K562 (cell line): ENCODE data around the gene CHRM4. TPM values are rescaled to one million over a fixed set of nuclear protein-coding genes. Genes with fewer than 3 reads are reported as not detected.
A peak's percentile ranks its signal among the peaks of the same experiment; 100 is the strongest.

Experiments
- ATAC-seq: fragments of 200-7000 bp; cut with Tn5 transposase; 3 replicates; pipeline ENCODE4 v1.9.1; 2020; ENCODE audit warnings: moderate library complexity
- BruUV-seq: library from RNA; stranded (reverse); fragments of 400-500 nt; replicated peaks from 2 replicates; lab custom pipeline; 2021; lab: Mats Ljungman, UMichigan
- CTCF ChIA-PET: fragments of 300-600 bp; formaldehyde crosslinking; extraction: SDS; loops from one replicate; lab custom pipeline; 2021; ENCODE audit warnings: low intra/inter-chr PET ratio; lab: Yijun Ruan, JAX
- POLR2A ChIA-PET: fragments of 300-600, 350-650 bp; sonication (Branson Sonifier 250); formaldehyde crosslinking; extraction: SDS; loops from one replicate; lab custom pipeline; 2021; ENCODE audit warnings: antibody characterized with exemption, inconsistent platforms; lab: Yijun Ruan, JAX
- DNase-seq, 4 experiments: peaks; one replicate each; pipeline versions ENCODE4 v3.0.0 to v3.0.0-alpha.2; 2011 to 2018; ENCODE audit warnings: low spot score in 3 of 4, mixed read lengths in 3 of 4; ENCODE audit errors: extremely low read depth in 1 of 4
- FAIRE-seq: peaks from 2 replicates; lab custom pipeline; 2011; peaks lifted over from hg19 to GRCh38; lab: Jason Lieb, UNC
- H2AFZ ChIP-seq: 2 replicates; pipeline ENCODE4 v1.6.0; 2011; ENCODE audit warnings: low read depth, low read length, control low read depth, inconsistent platforms
- H3K27ac ChIP-seq: fragments of 200-600 bp; 3 replicates; pipeline ENCODE4 v1.8.0; 2011; ENCODE audit warnings: low read depth, mild to moderate bottlenecking, control low read depth, inconsistent platforms, low read length, moderate library complexity, mixed read lengths; ENCODE audit errors: extremely low read depth
- H3K27me3 ChIP-seq, 2 experiments: fragments of 300-600 bp in 1 of 2; 2 replicates in 1 of 2; 3 replicates in 1 of 2; pipeline versions ENCODE4 v1.6.0 to v1.8.0; 2011; ENCODE audit warnings: inconsistent platforms in 2 of 2, low read length in 2 of 2, mild to moderate bottlenecking in 1 of 2, mixed read lengths in 1 of 2, moderate library complexity in 1 of 2; ENCODE audit not compliant: control insufficient read depth in 2 of 2, insufficient read depth in 2 of 2
- H3K36me3 ChIP-seq: fragments of 300-600 bp; 3 replicates; pipeline ENCODE4 v1.8.0; 2011; ENCODE audit warnings: mild to moderate bottlenecking, low read length, inconsistent platforms; ENCODE audit not compliant: control insufficient read depth, insufficient read depth
- H3K4me1 ChIP-seq, 2 experiments: fragments of 200-600 bp in 1 of 2; replicated peaks in 1 of 2; 2 replicates in 1 of 2; 3 replicates in 1 of 2; pipeline versions ENCODE4 v1.5.1 to v1.8.0; 2011; ENCODE audit warnings: inconsistent platforms in 2 of 2, low read length in 2 of 2, mild to moderate bottlenecking in 1 of 2, mixed read lengths in 1 of 2, moderate library complexity in 1 of 2; ENCODE audit not compliant: control insufficient read depth in 2 of 2, insufficient read depth in 2 of 2
- H3K4me2 ChIP-seq: 2 replicates; pipeline ENCODE4 v1.6.1; 2011; ENCODE audit warnings: low read length, control low read depth, inconsistent platforms, mixed read lengths; ENCODE audit not compliant: insufficient read depth
- H3K4me3 ChIP-seq: fragments of 200-600 bp; sonication (generic), shearing (Covaris generic); 2 replicates; pipeline ENCODE4 v1.5.1; 2016; ENCODE audit warnings: control low read depth, inconsistent platforms
- H3K79me2 ChIP-seq: fragments of 200-600 bp; 3 replicates; pipeline ENCODE4 v1.8.0; 2011; ENCODE audit warnings: low read length, inconsistent platforms; ENCODE audit not compliant: control insufficient read depth, insufficient read depth
- H3K9ac ChIP-seq, 2 experiments: 2 replicates each; pipeline versions ENCODE4 v1.6.0 to v1.6.1; 2011; ENCODE audit warnings: low read depth in 2 of 2, low read length in 2 of 2, control low read depth in 1 of 2, inconsistent platforms in 1 of 2, mild to moderate bottlenecking in 1 of 2, mixed read lengths in 1 of 2; ENCODE audit not compliant: insufficient read depth in 1 of 2
- H3K9me1 ChIP-seq: one replicate; pipeline ENCODE4 v1.6.0; 2011; ENCODE audit warnings: inconsistent platforms, mild to moderate bottlenecking, low read length, moderate library complexity; ENCODE audit not compliant: control insufficient read depth, insufficient read depth
- H3K9me3 ChIP-seq: replicated peaks from 2 replicates; pipeline ENCODE4 v1.5.1; 2011; ENCODE audit warnings: low read depth, low read length, inconsistent platforms; ENCODE audit not compliant: control insufficient read depth, insufficient read depth
- H4K20me1 ChIP-seq: replicated peaks from 2 replicates; pipeline ENCODE4 v1.6.1; 2011; ENCODE audit warnings: low read length, inconsistent platforms, mixed read lengths; ENCODE audit not compliant: control insufficient read depth, insufficient read depth
- CLOCK ChIP-seq: fragments of 250-450 bp; sonication (Bioruptor Pico); IDR thresholded peaks from 2 replicates; pipeline ENCODE4 v1.4.0; 2020; ENCODE audit warnings: mild to moderate bottlenecking, moderate library complexity, borderline replicate concordance
- POLR2A ChIP-seq: fragments of 450-650 bp; conservative IDR thresholded peaks from 2 replicates; pipeline ENCODE4 v1.6.1; 2016
- POLR2AphosphoS2 ChIP-seq: IDR thresholded peaks from 2 replicates; pipeline ENCODE4 v1.6.1; 2012; ENCODE audit warnings: low read length, improper control_type of control experiment
- POLR2AphosphoS5 ChIP-seq: IDR thresholded peaks from 2 replicates; pipeline ENCODE4 v1.6.1; 2011; ENCODE audit warnings: mild to moderate bottlenecking, low read depth, low read length, moderate library complexity; ENCODE audit not compliant: control insufficient read depth, insufficient read depth
- SAFB ChIP-seq: fragments of 200-400 bp; formaldehyde crosslinking; IDR thresholded peaks from 2 replicates; pipeline ENCODE4 v1.6.1; 2017; ENCODE audit warnings: low read depth, low read length, borderline replicate concordance
- SUPT5H ChIP-seq: fragments of 450-650 bp; IDR thresholded peaks from 2 replicates; pipeline ENCODE4 v1.6.1; 2016
- WGBS: fragments of 100-300 bp; shearing (Covaris generic); methylation state at CpG from one replicate; pipeline ENCODE4 v1.1.6; 2016; ENCODE audit warnings: low coverage, mixed read lengths; ENCODE audit not compliant: insufficient coverage; ENCODE audit errors: missing lambda C conversion rate; 5-methylcytosine and 5-hydroxymethylcytosine counted together
- in situ Hi-C: fragments of 300-500 bp; cut with MboI; formaldehyde crosslinking; loops from 4 replicates; pipeline ENCODE4 v1.15.0; 2018; ENCODE audit warnings: inconsistent platforms, mixed read lengths
- intact Hi-C: fragments of 100-400 bp; cut with micrococcal nuclease; formaldehyde crosslinking; loops from 2 replicates; pipeline ENCODE4 v1.14.2; 2022
- polyA plus RNA-seq, 8 experiments: library from polyadenylated mRNA; depleted of rRNA in 4 of 8; stranded (reverse) in 5 of 8; unstranded in 3 of 8; fragments of >200 nt; fragmentation: Nextera tagmentation in 2 of 8; fragmentation: Illumina TruSeq in 1 of 8; extraction: Ambion mirVana in 2 of 8; extraction: Trizol in 1 of 8; gene quantifications; 2 replicates each; pipeline versions ENCODE4 v1.2.1 to v1.2.3, GENCODE V29; 2011 to 2014; ENCODE audit warnings: inconsistent platforms in 1 of 8, missing spikeins in 1 of 8
- total RNA-seq, 7 experiments: library from RNA; depleted of rRNA in 6 of 7; stranded (reverse); fragments of >200 nt in 6 of 7; fragmentation: Illumina TruSeq in 2 of 7; extraction: Trizol in 2 of 7; gene quantifications; 2 replicates each; pipeline versions ENCODE4 v1.2.1 to v1.2.3, GENCODE V29; 2011 to 2021; ENCODE audit warnings: low replicate concordance in 1 of 7

Gene CHRM4
- total and polyA plus RNA-seq, 9 of the 15 experiments (the other 6 are each of a cell fraction or from before 2014, with no cell fraction given): 0.22 to 1.3 (median 0.40) TPM; not detected in 2

GRCh38 chr11:46383974-46384701, 7.4 kb downstream of the CHRM4 start:
- 0 out of 2 replicates have a peak, but pooled peaks have one; percentile 29 for TF ChIP-seq SUPT5H
- no peak for TF ChIP-seq CLOCK
- peak; percentile 39; the same call in 1 of the 2 replicates for TF ChIP-seq POLR2A
- TF ChIP-seq POLR2AphosphoS5: 0 out of 2 replicates have a peak, but pooled peaks have one; percentile 17
- TF ChIP-seq POLR2AphosphoS2: peak; percentile 78; the same call in 1 of the 2 replicates
- TF ChIP-seq SAFB: no peak
- H3K27me3 ChIP-seq: no peaks in the 10 kb centered on the region
- no peak for ATAC-seq
- BruUV-seq: no TSS peak
- in situ Hi-C loops (no loop called here), intact Hi-C loops (loop anchor here (5.0 kb wide), 1 partner anchor 137 kb away; no protein-coding TSS in a partner anchor)
- peaks cover 7% of the 10 kb centered on the region for H3K9me1 ChIP-seq
- 73% methylated on average over 11 of the region's 12 CpGs for WGBS
- CTCF ChIA-PET: no interaction called here
- no peak overlapping the region for H3K4me3 ChIP-seq
- POLR2A ChIA-PET: interaction anchor here (0.6 to 1.0 kb wide), 3 partner anchors 31 to 158 kb away, joined by 3 to 5 read pairs (median 3); no protein-coding TSS in a partner anchor
- peak; percentile 54 for FAIRE-seq
- no peak overlapping the region for H3K27ac ChIP-seq
- H2AFZ ChIP-seq: no peak overlapping the region
- H4K20me1 ChIP-seq: no peaks in the 10 kb centered on the region; the same call in 1 of the 2 replicates
- peaks cover 34 to 80% of the 10 kb centered on the region in 2 experiments for H3K4me1 ChIP-seq
- no peak overlapping the region for H3K4me2 ChIP-seq
- H3K9me3 ChIP-seq: no peaks in the 10 kb centered on the region
- peaks cover 16% of the 10 kb centered on the region for H3K79me2 ChIP-seq
- DNase-seq: peak in 3 of 4 experiments; percentile 34 to 56 (median 46)
- H3K36me3 ChIP-seq: peaks cover 18% of the 10 kb centered on the region; the same call in 1 of the 3 replicates
- peak overlapping the region in 1 of 2 experiments; percentile 7; a peak in 1 of 4 replicates for H3K9ac ChIP-seq
